Thoracic aorta (tissue), 2 donors: ENCODE data around the gene DNAJB8. TPM values are rescaled to one million over a fixed set of nuclear protein-coding genes. Genes with fewer than 3 reads are reported as not detected.

ENCODE experiments used
- ATAC-seq: fragments of 150-250 bp; one replicate; pipeline ENCODE4 v1.8.0; 2017; ENCODE audit warnings: low read depth; ENCODE audit not compliant: insufficient number of reproducible peaks, low FRiP score
- DNase-seq: peaks from one replicate; pipeline ENCODE4 v3.0.0-alpha.2; 2020; ENCODE audit warnings: low spot score
- H3K27ac ChIP-seq, 2 donors: fragments of 200-600 bp; sonication (generic); 1 replicate in 1 of 2; 2 replicates in 1 of 2; pipeline ENCODE4 v1.5.1; 2016; ENCODE audit warnings: mild to moderate bottlenecking in 2 of 2, moderate library complexity in 2 of 2
- H3K27me3 ChIP-seq: fragments of 200-600 bp; sonication (generic); replicated peaks from 2 replicates; pipeline ENCODE4 v1.6.0; 2016; ENCODE audit warnings: mild to moderate bottlenecking; ENCODE audit not compliant: insufficient read depth
- H3K36me3 ChIP-seq: fragments of 200-600 bp; sonication (generic); one replicate; pipeline ENCODE4 v1.5.1; 2016
- H3K4me1 ChIP-seq, 2 donors: fragments of 200-600 bp; sonication (generic); 1 replicate in 1 of 2; 2 replicates in 1 of 2; pipeline versions ENCODE4 v1.5.1 to v1.6.0; 2016; ENCODE audit warnings: low read depth in 2 of 2, mild to moderate bottlenecking in 1 of 2; ENCODE audit not compliant: control insufficient read depth in 1 of 2
- H3K4me3 ChIP-seq: fragments of 200-600 bp; sonication (generic); 2 replicates; pipeline ENCODE4 v1.5.1; 2016; ENCODE audit warnings: mild to moderate bottlenecking
- H3K9me3 ChIP-seq: fragments of 200-600 bp; sonication (generic); 2 replicates; pipeline ENCODE4 v1.5.1; 2016
- CTCF ChIP-seq: fragments of 200-600 bp; sonication (generic); IDR thresholded peaks from one replicate; pipeline ENCODE4 v1.5.1; 2019; ENCODE audit warnings: antibody characterized with exemption
- total RNA-seq, 2 donors: library from RNA; depleted of rRNA; stranded (reverse); fragments of >200 nt; gene quantifications; one replicate each; pipeline versions ENCODE4 v1.1.0 to v1.2.3, GENCODE V29; 2016

Gene DNAJB8
- total RNA-seq, 2 donors from 2014 or later = not detected

GRCh38 chr3:128426128-128426921, 40.4 kb downstream of the DNAJB8 start:
- DNase-seq (no peak), ATAC-seq (no peak)
- peak; percentile 72 for TF ChIP-seq CTCF
- no peaks in the 10 kb centered on the region for H3K27me3 ChIP-seq
- no peaks in the 10 kb centered on the region for H3K4me1 ChIP-seq
- H3K9me3 ChIP-seq = no peaks in the 10 kb centered on the region
- peak overlapping the region; percentile 57 for H3K4me3 ChIP-seq
- H3K27ac ChIP-seq = no peak overlapping the region
- no peaks in the 10 kb centered on the region for H3K36me3 ChIP-seq

- ATAC-seq = no peak
- H3K27me3 ChIP-seq = no peaks in the 10 kb centered on the region
- DNase-seq = no peak
- no peak overlapping the region for H3K4me3 ChIP-seq
- no peak overlapping the region for H3K27ac ChIP-seq
- no peaks in the 10 kb centered on the region for H3K4me1 ChIP-seq
- H3K9me3 ChIP-seq = no peaks in the 10 kb centered on the region
- H3K36me3 ChIP-seq = no peaks in the 10 kb centered on the region
- no peak for TF ChIP-seq CTCF
Measured at GRCh38 chr3:128425846-128426127, 40.9 kb downstream of the DNAJB8 start.

- TF ChIP-seq CTCF = no peak
- DNase-seq = no peak
- Histone ChIP-seq H3K27me3 (no peaks in the 10 kb centered on the region), H3K4me1 (no peaks in the 10 kb centered on the region), H3K9me3 (no peaks in the 10 kb centered on the region), H3K27ac (no peak overlapping the region), H3K4me3 (no peak overlapping the region), H3K36me3 (no peaks in the 10 kb centered on the region)
- no peak for ATAC-seq
Measured at GRCh38 chr3:128425142-128425845, 41.4 kb downstream of the DNAJB8 start.

GRCh38 chr3:128424508-128425069, 42.1 kb downstream of the DNAJB8 start:
- TF ChIP-seq CTCF = no peak
- no peak for DNase-seq
- H3K9me3 ChIP-seq = no peaks in the 10 kb centered on the region

GRCh38 chr3:128423525-128424147, 43.1 kb downstream of the DNAJB8 start:
- Histone ChIP-seq H3K36me3 (no peaks in the 10 kb centered on the region), H3K9me3 (no peaks in the 10 kb centered on the region), H3K4me1 (no peaks in the 10 kb centered on the region), H3K27ac (no peak overlapping the region), H3K4me3 (no peak overlapping the region), H3K27me3 (no peaks in the 10 kb centered on the region)
- TF ChIP-seq CTCF = no peak
- ATAC-seq (no peak), DNase-seq (no peak)

More at GRCh38 chr3:128424508-128425069, 42.1 kb downstream of the DNAJB8 start:
- Histone ChIP-seq H3K4me3 (no peak overlapping the region), H3K36me3 (no peaks in the 10 kb centered on the region), H3K27me3 (no peaks in the 10 kb centered on the region), H3K4me1 (no peaks in the 10 kb centered on the region), H3K27ac (no peak overlapping the region)
- no peak for ATAC-seq
